DND-41 (cell line): ENCODE measurements around the gene SAMD5.

Experiments used
- EZH2 ChIP-seq: IDR thresholded peaks from 3 replicates; pipeline ENCODE4 v1.6.1; 2012; ENCODE audit warnings: borderline replicate concordance, low read depth, mild to moderate bottlenecking, moderate library complexity, low read length, inconsistent platforms; ENCODE audit not compliant: severe bottlenecking
- TF ChIP-seq, protein P1 (sequence below): IDR thresholded peaks from 2 replicates; pipeline ENCODE4 v1.5.1; 2012; ENCODE audit warnings: borderline replicate concordance, low read length, moderate library complexity, mild to moderate bottlenecking; ENCODE audit not compliant: poor library complexity, severe bottlenecking; ENCODE audit errors: extremely low read depth

DNA sequence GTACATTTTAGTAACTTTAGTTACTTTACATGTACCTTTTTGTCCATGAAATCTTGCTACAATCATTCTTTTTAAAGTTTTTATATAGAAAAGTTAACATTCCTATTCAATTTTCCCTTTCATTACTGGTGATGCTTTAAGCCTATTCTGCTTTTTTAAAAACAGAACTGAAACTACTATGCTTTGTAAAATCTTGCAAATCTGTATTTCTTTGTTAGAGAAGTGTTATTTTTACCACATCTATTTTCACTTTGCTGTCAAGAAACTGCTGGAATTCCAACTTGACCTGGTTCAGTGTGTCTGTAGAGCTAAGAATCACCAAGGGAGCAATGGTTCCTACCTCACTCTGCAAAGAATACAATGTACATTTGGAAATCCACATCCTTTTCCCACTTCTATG, 21.8 kb upstream of the SAMD5 start:
- TF ChIP-seq, protein P1, sequence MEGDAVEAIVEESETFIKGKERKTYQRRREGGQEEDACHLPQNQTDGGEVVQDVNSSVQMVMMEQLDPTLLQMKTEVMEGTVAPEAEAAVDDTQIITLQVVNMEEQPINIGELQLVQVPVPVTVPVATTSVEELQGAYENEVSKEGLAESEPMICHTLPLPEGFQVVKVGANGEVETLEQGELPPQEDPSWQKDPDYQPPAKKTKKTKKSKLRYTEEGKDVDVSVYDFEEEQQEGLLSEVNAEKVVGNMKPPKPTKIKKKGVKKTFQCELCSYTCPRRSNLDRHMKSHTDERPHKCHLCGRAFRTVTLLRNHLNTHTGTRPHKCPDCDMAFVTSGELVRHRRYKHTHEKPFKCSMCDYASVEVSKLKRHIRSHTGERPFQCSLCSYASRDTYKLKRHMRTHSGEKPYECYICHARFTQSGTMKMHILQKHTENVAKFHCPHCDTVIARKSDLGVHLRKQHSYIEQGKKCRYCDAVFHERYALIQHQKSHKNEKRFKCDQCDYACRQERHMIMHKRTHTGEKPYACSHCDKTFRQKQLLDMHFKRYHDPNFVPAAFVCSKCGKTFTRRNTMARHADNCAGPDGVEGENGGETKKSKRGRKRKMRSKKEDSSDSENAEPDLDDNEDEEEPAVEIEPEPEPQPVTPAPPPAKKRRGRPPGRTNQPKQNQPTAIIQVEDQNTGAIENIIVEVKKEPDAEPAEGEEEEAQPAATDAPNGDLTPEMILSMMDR = no peak
- TF ChIP-seq EZH2 = no peak
